Stimulated activated naive CD8-positive, alpha-beta T cell treated with anti-CD3 and anti-CD28 coated beads, Interleukin-15, amount 100 ng/mL, for 72 hours (primary cell): Measurements from ENCODE around the gene SH2D3A.
"Not testable (repeated sequence)": the region's sequence is repeated elsewhere in the genome, so short reads cannot be mapped to it uniquely, and the experiment has no call there.

ENCODE experiments used
- ATAC-seq: fragments of 150-1000 bp; cut with Tn5 transposase; 2 replicates; pipeline ENCODE4 v1.10.0; 2021; ENCODE audit warnings: mild to moderate bottlenecking, moderate library complexity
- DNase-seq, 2 donors: peaks; one replicate each; pipeline ENCODE4 v3.0.0; 2021 to 2022
- H3K27ac Mint-ChIP-seq, 2 donors: one replicate each; pipeline ENCODE4 v1.8.0; 2022; ENCODE audit warnings: mild to moderate bottlenecking in 2 of 2, mixed read lengths in 2 of 2, moderate library complexity in 2 of 2
- H3K27me3 Mint-ChIP-seq: one replicate; pipeline ENCODE4 v1.8.0; 2022; ENCODE audit warnings: mixed read lengths
- H3K4me1 Mint-ChIP-seq: one replicate; pipeline ENCODE4 v1.8.0; 2022; ENCODE audit warnings: mild to moderate bottlenecking, mixed read lengths
- H3K4me3 Mint-ChIP-seq, 2 donors: one replicate each; pipeline ENCODE4 v1.8.0; 2022; ENCODE audit warnings: mild to moderate bottlenecking in 2 of 2, mixed read lengths in 2 of 2, moderate library complexity in 1 of 2
- H3K9me3 Mint-ChIP-seq, 2 donors: one replicate each; pipeline ENCODE4 v1.8.0; 2022; ENCODE audit warnings: mixed read lengths in 2 of 2

The SH2D3A gene

GRCh38 chr19:6753178-6754031 lies 13.8 kb downstream of the SH2D3A start:
- H3K4me3 Mint-ChIP-seq = peak overlapping the region; percentile 80 to 89
- H3K4me1 Mint-ChIP-seq = peaks cover 28% of the 10 kb centered on the region
- H3K27me3 Mint-ChIP-seq = no peaks in the 10 kb centered on the region
- ATAC-seq (peak; percentile 92), DNase-seq (peak; percentile 83 to 85)
- peak overlapping the region; percentile 52 to 93 for H3K27ac Mint-ChIP-seq
- no peaks in the 10 kb centered on the region for H3K9me3 Mint-ChIP-seq

DNA sequence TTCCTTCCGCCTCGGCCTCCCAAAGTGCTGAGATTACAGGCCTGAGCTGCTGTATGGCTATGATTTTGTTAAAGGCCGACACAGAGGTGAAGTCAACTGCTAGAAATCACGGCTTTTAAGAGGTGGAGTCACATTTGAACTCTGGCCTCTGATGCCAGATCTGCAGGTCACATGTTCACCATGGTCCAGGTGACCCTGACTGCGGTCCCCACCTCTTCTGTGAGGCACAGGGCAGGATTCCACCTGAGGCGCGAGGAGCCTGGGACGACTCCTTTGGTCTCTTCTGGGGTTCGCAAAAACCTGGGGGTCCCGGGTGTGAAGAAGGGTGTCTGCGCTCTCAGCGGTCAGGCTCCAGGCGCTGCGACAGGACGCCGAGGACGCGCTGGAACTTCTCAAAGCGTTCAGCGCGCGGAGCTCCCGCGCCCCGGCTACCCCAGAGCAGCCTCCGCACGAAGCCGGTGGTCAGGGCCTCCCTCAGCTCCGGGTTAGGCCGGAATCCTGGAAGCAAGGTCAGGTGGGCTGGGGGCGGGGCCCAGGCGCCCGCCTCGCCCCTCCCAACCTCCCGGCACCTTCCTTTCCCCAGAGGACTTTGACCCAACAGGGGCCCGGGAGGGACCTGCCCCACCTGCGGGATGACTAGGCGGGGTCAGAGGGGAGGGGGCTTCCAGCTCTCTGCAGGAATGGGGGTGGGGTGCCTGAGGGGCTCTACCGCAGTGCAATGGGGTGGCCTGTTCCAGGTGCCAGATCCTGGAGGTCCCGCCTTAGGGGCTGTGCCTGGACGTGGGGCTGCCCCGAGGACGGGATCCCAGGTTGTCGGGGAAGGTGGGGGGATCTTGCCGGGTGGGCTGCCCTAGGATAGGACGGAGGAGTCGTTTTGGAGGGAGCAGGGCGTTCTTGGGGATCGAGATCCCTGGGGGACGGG lies 14.7 kb downstream of the SH2D3A start:
- DNase-seq (no peak), ATAC-seq (no peak)
- H3K4me3 Mint-ChIP-seq = peak overlapping the region in 1 of 2 donors; percentile 89
- H3K27ac Mint-ChIP-seq = no peak overlapping the region
- H3K9me3 Mint-ChIP-seq = no peaks in the 10 kb centered on the region
- H3K4me1 Mint-ChIP-seq = peaks cover 19% of the 10 kb centered on the region
- H3K27me3 Mint-ChIP-seq = no peaks in the 10 kb centered on the region

- no peak overlapping the region for H3K27ac Mint-ChIP-seq
- H3K9me3 Mint-ChIP-seq = no peaks in the 10 kb centered on the region
- DNase-seq (no peak), ATAC-seq (no peak)
- H3K4me1 Mint-ChIP-seq = peaks cover 16% of the 10 kb centered on the region
- H3K27me3 Mint-ChIP-seq = no peaks in the 10 kb centered on the region
- H3K4me3 Mint-ChIP-seq = no peak overlapping the region
Measured at GRCh38 chr19:6751189-6751588, 16.0 kb downstream of the SH2D3A start.

- no peak overlapping the region for H3K27ac Mint-ChIP-seq
- no peaks in the 10 kb centered on the region for H3K27me3 Mint-ChIP-seq
- peaks cover 16% of the 10 kb centered on the region for H3K4me1 Mint-ChIP-seq
- H3K9me3 Mint-ChIP-seq = no peaks in the 10 kb centered on the region
- ATAC-seq = no peak
- no peak for DNase-seq
- no peak overlapping the region for H3K4me3 Mint-ChIP-seq
Measured at GRCh38 chr19:6750062-6750461, 17.2 kb downstream of the SH2D3A start.

- not testable (repeated sequence) for H3K27me3 Mint-ChIP-seq, H3K9me3 Mint-ChIP-seq, H3K4me3 Mint-ChIP-seq, DNase-seq, ATAC-seq, H3K27ac Mint-ChIP-seq
- peaks cover 10% of the 10 kb centered on the region for H3K4me1 Mint-ChIP-seq
Measured at GRCh38 chr19:6748543-6748942, 18.7 kb downstream of the SH2D3A start.

- H3K27ac Mint-ChIP-seq = no peak overlapping the region
- no peak overlapping the region for H3K4me3 Mint-ChIP-seq
- peak; percentile 42 for ATAC-seq
- H3K4me1 Mint-ChIP-seq = peaks cover 7% of the 10 kb centered on the region
- H3K27me3 Mint-ChIP-seq = no peaks in the 10 kb centered on the region
- DNase-seq = no peak
- H3K9me3 Mint-ChIP-seq = no peaks in the 10 kb centered on the region
Measured at GRCh38 chr19:6745965-6746364, 21.3 kb downstream of the SH2D3A start.

GRCh38 chr19:6744381-6745301 lies 22.6 kb downstream of the SH2D3A start:
- Mint-ChIP-seq H3K4me1 (peaks cover 11% of the 10 kb centered on the region), H3K27me3 (no peaks in the 10 kb centered on the region), H3K27ac (peak overlapping the region in 1 of 2 donors; percentile 34), H3K9me3 (no peaks in the 10 kb centered on the region), H3K4me3 (no peak overlapping the region)
- DNase-seq (no peak), ATAC-seq (no peak)

- DNase-seq = no peak
Measured at GRCh38 chr19:6743714-6744380, 23.4 kb downstream of the SH2D3A start.

DNA sequence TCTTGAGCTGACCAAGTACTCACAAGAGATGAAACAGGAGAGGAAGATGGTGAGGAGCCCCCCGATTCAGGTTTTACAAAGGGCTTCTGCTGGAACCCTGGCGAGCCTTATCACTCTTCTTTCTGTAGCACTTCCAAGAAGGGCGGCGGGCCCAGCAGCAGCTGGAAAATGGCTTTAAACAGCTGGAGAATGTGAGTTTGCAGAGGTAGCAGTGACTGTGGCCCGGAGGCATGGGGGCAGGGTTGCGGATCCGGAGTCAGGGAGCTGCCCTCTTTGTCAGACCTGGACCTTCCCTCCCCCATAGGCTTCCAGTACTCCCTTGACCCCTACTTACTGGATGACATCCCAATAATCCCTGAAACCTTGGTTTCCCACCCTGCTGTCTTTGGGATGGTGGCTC lies 24.2 kb downstream of the SH2D3A start:
- H3K4me3 Mint-ChIP-seq = no peak overlapping the region

More at GRCh38 chr19:6743714-6744380, 23.4 kb downstream of the SH2D3A start:
- no peak for ATAC-seq
- Mint-ChIP-seq H3K4me1 (peaks cover 13% of the 10 kb centered on the region), H3K4me3 (no peak overlapping the region), H3K27ac (peak overlapping the region in 1 of 2 donors; percentile 34), H3K9me3 (no peaks in the 10 kb centered on the region), H3K27me3 (no peaks in the 10 kb centered on the region)

GRCh38 chr19:6740589-6741343 lies 26.5 kb downstream of the SH2D3A start:
- H3K27me3 Mint-ChIP-seq = no peaks in the 10 kb centered on the region
- peak overlapping the region; percentile 86 to 92 for H3K4me3 Mint-ChIP-seq
- no peak for ATAC-seq
- H3K27ac Mint-ChIP-seq = peak overlapping the region in 1 of 2 donors; percentile 40
- H3K4me1 Mint-ChIP-seq = peaks cover 31% of the 10 kb centered on the region
- peak; percentile 24 to 31 for DNase-seq
- no peaks in the 10 kb centered on the region for H3K9me3 Mint-ChIP-seq

More for the DNA sequence above, 24.2 kb downstream of the SH2D3A start:
- Mint-ChIP-seq H3K27me3 (no peaks in the 10 kb centered on the region), H3K4me1 (peaks cover 21% of the 10 kb centered on the region), H3K9me3 (no peaks in the 10 kb centered on the region), H3K27ac (no peak overlapping the region)
- ATAC-seq (no peak), DNase-seq (no peak)

- ATAC-seq = no peak
- peak overlapping the region in 1 of 2 donors; percentile 40 for H3K27ac Mint-ChIP-seq
- no peaks in the 10 kb centered on the region for H3K9me3 Mint-ChIP-seq
- peaks cover 36% of the 10 kb centered on the region for H3K4me1 Mint-ChIP-seq
- no peaks in the 10 kb centered on the region for H3K27me3 Mint-ChIP-seq
- H3K4me3 Mint-ChIP-seq = peak overlapping the region; percentile 86 to 92
- peak; percentile 33 to 60 for DNase-seq
Measured at GRCh38 chr19:6739883-6740588, 27.2 kb downstream of the SH2D3A start.

DNA sequence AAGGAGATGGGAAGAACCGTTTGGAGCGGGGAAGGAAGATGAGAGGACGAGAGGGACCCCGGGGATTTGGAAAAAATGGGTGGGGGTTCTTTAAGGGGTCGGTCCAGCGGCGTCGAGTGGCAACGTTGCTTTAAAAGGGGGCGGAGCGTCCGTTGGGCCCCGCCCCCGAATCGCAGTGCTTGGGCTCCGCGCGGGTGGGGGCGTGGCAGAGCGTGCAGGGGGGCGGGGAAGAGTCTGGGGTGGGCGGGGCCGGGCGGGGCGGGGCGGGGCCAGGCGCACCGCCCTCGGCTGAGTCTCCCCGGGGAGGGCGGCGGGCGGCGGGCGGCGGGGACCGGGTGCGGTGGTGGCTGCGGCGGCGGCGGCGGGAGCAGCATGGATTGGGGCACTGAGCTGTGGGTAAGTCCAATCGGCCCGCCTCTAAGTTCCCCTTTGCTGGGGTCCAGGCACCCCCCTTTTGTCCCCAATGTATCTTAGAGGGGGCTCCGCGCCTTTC lies 27.8 kb downstream of the SH2D3A start, which contains the start of gene TRIP10:
TRIP10 (plus strand) TSS at position 291 of the 493 bp plus-strand sequence; CDS start at position 373, 82 bp downstream.
- Mint-ChIP-seq H3K4me3 (peak within 1 kb of the TSS; percentile 86 to 98), H3K4me1 (peaks cover 39% of the 10 kb centered on the region), H3K27me3 (no peaks in the 10 kb centered on the region), H3K27ac (peak within 1 kb of the TSS; percentile 14 to 100), H3K9me3 (no peaks in the 10 kb centered on the region)
- peak; percentile 84 to 85 for DNase-seq
- ATAC-seq = peak; percentile 0

DNA sequence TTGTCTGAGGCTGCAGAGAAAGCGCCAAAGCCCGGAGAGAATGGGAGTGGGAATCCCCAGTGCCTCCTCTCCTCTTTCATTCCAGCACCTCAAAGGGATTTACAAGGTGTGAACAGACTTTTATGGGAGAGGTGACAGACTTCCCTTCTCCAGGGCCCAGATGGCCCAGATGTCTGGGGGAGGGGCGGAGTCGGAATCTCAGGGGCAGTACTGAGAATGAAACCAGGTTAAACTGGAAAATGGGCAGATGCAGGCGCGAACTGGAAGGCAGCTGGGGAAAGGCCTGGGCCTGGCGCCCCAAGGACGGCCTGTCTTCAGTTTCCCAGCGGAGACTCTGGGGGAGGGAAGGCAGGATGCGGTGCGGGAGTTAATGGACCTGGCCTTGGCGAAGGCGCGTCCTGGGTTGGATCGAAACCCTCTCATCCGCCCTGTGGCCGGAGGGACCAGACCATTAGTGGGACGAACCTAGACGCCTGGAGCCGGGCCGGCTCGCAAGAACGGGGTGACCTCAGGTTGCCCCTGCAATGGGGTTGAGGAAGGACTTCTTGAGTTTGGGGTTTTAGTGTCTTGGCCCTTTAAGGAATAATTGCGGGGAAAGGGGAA lies 28.3 kb downstream of the SH2D3A start:
- DNase-seq = no peak

More for the DNA sequence above, 28.3 kb downstream of the SH2D3A start:
- Mint-ChIP-seq H3K9me3 (no peaks in the 10 kb centered on the region), H3K27ac (peak overlapping the region; percentile 14 to 100), H3K4me1 (peaks cover 41% of the 10 kb centered on the region), H3K27me3 (no peaks in the 10 kb centered on the region), H3K4me3 (peak overlapping the region; percentile 77 to 98)
- no peak for ATAC-seq
